HG02840 (cell line): ENCODE results near the gene FNDC10.
"Not testable (repeated sequence)": the region's sequence is repeated elsewhere in the genome, so short reads cannot be mapped to it uniquely, and the experiment has no call there.

Source experiments
- ATAC-seq: cut with Tn5 transposase; IDR thresholded peaks from one replicate; pipeline ENCODE4 v1.9.1; 2021; ENCODE audit warnings: mild to moderate bottlenecking, moderate library complexity, moderate number of reproducible peaks; ENCODE audit not compliant: unreplicated experiment, low FRiP score

FNDC10 gene

GRCh38 chr1:1573843-1574720 lies 25.9 kb downstream of the FNDC10 start:
- peak; percentile 77 for ATAC-seq

GRCh38 chr1:1569341-1569740 lies 30.6 kb downstream of the FNDC10 start:
- no peak for ATAC-seq

- ATAC-seq, result no peak
These were observed 32.0 kb downstream of the FNDC10 start for GRCh38 chr1:1567891-1568291.

GRCh38 chr1:1567152-1567875 lies 32.6 kb downstream of the FNDC10 start:
- no peak for ATAC-seq

- no peak for ATAC-seq
These were observed 34.6 kb downstream of the FNDC10 start for GRCh38 chr1:1565340-1565739.

- ATAC-seq, result no peak
These were observed 35.7 kb downstream of the FNDC10 start for GRCh38 chr1:1564268-1564667.

GRCh38 chr1:1563688-1564087 lies 36.2 kb downstream of the FNDC10 start:
- ATAC-seq, result no peak

GRCh38 chr1:1562556-1563195 lies 37.3 kb downstream of the FNDC10 start:
- ATAC-seq, result no peak

GRCh38 chr1:1561801-1562470 lies 38.0 kb downstream of the FNDC10 start:
- ATAC-seq, result no peak

- no peak for ATAC-seq
These were observed 39.8 kb downstream of the FNDC10 start for GRCh38 chr1:1560178-1560577.

GRCh38 chr1:1559066-1559465 lies 40.9 kb downstream of the FNDC10 start:
- ATAC-seq, result no peak

- ATAC-seq, result no peak
These were observed 41.3 kb downstream of the FNDC10 start for GRCh38 chr1:1558591-1558990.

GRCh38 chr1:1557688-1558087 lies 42.2 kb downstream of the FNDC10 start:
- ATAC-seq, result not testable (repeated sequence)

GRCh38 chr1:1556961-1557360 lies 43.0 kb downstream of the FNDC10 start:
- ATAC-seq, result not testable (repeated sequence)

- ATAC-seq, result no peak
These were observed 43.4 kb downstream of the FNDC10 start for GRCh38 chr1:1556505-1556904.

- no peak for ATAC-seq
These were observed 44.7 kb downstream of the FNDC10 start for GRCh38 chr1:1554926-1555915.

- no peak for ATAC-seq
These were observed 45.4 kb downstream of the FNDC10 start for GRCh38 chr1:1554550-1554925.

- no peak for ATAC-seq
These were observed 46.0 kb downstream of the FNDC10 start for GRCh38 chr1:1553821-1554494.

- ATAC-seq, result no peak
These were observed 47.7 kb downstream of the FNDC10 start for GRCh38 chr1:1552263-1552639.
